Stimulated activated CD8-positive, alpha-beta memory T cell treated with anti-CD3 and anti-CD28 coated beads, Interleukin-7, amount 100 ng/mL, for 1 hour (primary cell): Measurements from ENCODE around the gene TNIK.

Experiments
- DNase-seq, 2 donors: peaks; one replicate each; pipeline ENCODE4 v3.0.0-alpha.2; 2020; ENCODE audit warnings: low read depth in 2 of 2

TNIK gene

GRCh38 chr3:171283183-171283847, 176.9 kb downstream of the TNIK start:
- no peak for DNase-seq

- DNase-seq = no peak
Observed at GRCh38 chr3:171282041-171282440, 178.2 kb downstream of the TNIK start.

- no peak for DNase-seq
Observed at GRCh38 chr3:171281256-171281992, 178.8 kb downstream of the TNIK start.

GRCh38 chr3:171279972-171280371, 180.2 kb downstream of the TNIK start:
- no peak for DNase-seq

GRCh38 chr3:171278299-171278590, 182.0 kb downstream of the TNIK start:
- DNase-seq = no peak

GRCh38 chr3:171277456-171278298, 182.5 kb downstream of the TNIK start:
- no peak for DNase-seq

- DNase-seq = no peak
Observed at GRCh38 chr3:171276923-171277322, 183.3 kb downstream of the TNIK start.

- no peak for DNase-seq
Observed at GRCh38 chr3:171274222-171274621, 186.0 kb downstream of the TNIK start.

GRCh38 chr3:171270541-171270940, 189.7 kb downstream of the TNIK start:
- no peak for DNase-seq

- no peak for DNase-seq
Observed at GRCh38 chr3:171269542-171269941, 190.7 kb downstream of the TNIK start.

- DNase-seq = no peak
Observed at GRCh38 chr3:171268677-171269076, 191.5 kb downstream of the TNIK start.

GRCh38 chr3:171267104-171267503, 193.1 kb downstream of the TNIK start:
- DNase-seq = no peak

- no peak for DNase-seq
Observed at GRCh38 chr3:171266740-171267073, 193.5 kb downstream of the TNIK start.

GRCh38 chr3:171266034-171266739, 194.0 kb downstream of the TNIK start:
- DNase-seq = no peak

GRCh38 chr3:171264758-171265157, 195.4 kb downstream of the TNIK start:
- DNase-seq = no peak

- no peak for DNase-seq
Observed at GRCh38 chr3:171262431-171262830, 197.8 kb downstream of the TNIK start.

- no peak for DNase-seq
Observed at GRCh38 chr3:171261487-171261886, 198.7 kb downstream of the TNIK start.

GRCh38 chr3:171260899-171261298, 199.3 kb downstream of the TNIK start:
- DNase-seq = no peak

- no peak for DNase-seq
Observed at GRCh38 chr3:171260466-171260865, 199.7 kb downstream of the TNIK start.

GRCh38 chr3:171258316-171258715, 201.9 kb downstream of the TNIK start:
- no peak for DNase-seq

GRCh38 chr3:171257251-171258203, 202.7 kb downstream of the TNIK start:
- no peak for DNase-seq
